HG03457 (cell line): ENCODE results near the gene ATXN7L1.

Source experiments
- ATAC-seq: cut with Tn5 transposase; IDR thresholded peaks from one replicate; pipeline ENCODE4 v1.9.1; 2021; ENCODE audit warnings: moderate number of reproducible peaks; ENCODE audit not compliant: unreplicated experiment

ATXN7L1 gene

GRCh38 chr7:105829681-105830322 lies 46.6 kb downstream of the ATXN7L1 start:
- ATAC-seq: no peak

- ATAC-seq: no peak
Measured at GRCh38 chr7:105828141-105828540, 48.3 kb downstream of the ATXN7L1 start.

DNA sequence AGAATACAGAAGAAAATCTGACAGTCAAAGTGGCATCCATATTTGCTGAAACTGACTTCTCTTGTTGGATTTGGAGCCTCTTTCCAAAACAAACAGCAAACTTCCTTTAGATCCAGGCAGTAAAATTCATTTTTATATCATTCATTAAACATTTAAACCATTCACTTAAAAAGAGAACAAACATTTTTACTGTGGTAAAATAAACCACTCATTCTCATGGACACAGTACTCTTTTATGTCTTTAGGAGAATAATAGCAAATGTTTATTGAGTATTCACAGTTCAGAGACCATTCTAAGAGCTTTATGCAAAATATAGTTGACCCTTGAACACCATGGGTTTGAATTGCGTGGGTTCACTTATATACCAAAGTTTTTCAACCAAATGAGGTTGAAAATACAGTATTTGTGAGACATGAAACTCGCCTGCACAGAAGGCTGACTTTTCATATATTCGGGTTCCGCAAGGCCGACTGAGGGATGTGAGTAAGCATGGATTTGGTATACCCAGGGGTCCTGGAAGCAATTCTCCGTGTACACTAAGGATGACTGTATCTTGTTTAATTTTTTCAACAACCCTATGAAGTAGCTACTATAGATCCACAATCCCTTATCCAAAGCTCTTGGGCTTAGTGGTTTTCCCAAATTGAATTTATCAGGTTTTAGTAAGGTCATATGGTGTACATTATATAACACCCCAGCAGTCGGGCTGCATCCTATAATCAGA lies 49.1 kb downstream of the ATXN7L1 start:
- ATAC-seq: no peak

DNA sequence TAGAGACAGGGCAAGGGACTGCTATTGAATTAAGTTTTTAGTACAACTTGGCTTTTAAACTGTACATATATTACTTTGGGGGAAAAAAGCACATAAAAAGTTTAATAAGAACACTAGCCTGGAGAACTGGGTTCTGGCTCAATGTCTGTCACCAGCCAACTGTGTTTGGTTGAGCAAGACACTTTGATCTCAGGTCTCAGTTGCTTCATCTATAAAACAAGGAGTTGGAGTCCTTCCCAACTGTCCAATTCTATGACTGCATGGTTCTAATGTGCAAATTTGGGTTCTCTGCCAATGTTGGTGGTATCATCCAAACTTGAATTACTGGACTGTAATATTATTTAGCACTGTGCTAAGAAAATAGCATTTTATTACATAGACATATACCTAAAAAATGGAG lies 50.3 kb downstream of the ATXN7L1 start:
- ATAC-seq: no peak

DNA sequence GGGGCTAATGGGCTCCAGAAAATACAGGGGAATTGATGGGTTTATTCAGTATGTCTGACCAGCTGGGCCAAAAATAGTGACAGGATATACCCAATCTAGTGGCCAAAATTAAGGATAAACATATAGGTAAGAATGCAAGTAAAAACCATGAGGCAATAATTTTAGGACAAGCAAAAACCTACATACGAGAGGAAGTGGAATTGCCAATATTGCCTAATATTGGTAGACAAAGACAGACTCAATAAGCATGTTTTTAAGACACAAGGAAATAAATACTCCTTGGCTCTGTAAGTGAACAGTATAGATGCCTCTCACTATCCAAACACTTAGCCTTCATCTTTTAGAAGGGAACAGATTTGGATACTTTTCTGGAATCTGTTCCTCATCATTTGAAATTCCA lies 51.0 kb downstream of the ATXN7L1 start:
- no peak for ATAC-seq

DNA sequence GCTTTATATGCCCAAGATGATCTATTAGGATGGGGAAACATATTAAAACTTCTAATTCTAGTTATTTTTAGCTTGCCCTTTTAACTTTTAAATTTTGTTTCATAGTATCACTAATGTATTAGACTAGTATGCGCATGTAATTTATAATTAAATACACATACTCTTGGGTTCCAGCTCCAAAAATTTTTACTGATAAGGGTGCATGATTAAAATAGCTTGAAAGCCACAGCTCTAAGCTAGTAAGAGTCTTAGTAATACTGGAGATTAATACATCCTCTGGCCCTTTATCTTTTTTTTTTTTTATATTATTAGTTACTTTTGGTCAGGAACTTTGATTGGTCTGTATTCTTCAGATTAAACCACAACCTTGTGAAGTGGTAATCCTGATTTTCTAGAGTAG lies 53.6 kb downstream of the ATXN7L1 start:
- no peak for ATAC-seq

GRCh38 chr7:105821527-105821926 lies 54.9 kb downstream of the ATXN7L1 start:
- no peak for ATAC-seq

DNA sequence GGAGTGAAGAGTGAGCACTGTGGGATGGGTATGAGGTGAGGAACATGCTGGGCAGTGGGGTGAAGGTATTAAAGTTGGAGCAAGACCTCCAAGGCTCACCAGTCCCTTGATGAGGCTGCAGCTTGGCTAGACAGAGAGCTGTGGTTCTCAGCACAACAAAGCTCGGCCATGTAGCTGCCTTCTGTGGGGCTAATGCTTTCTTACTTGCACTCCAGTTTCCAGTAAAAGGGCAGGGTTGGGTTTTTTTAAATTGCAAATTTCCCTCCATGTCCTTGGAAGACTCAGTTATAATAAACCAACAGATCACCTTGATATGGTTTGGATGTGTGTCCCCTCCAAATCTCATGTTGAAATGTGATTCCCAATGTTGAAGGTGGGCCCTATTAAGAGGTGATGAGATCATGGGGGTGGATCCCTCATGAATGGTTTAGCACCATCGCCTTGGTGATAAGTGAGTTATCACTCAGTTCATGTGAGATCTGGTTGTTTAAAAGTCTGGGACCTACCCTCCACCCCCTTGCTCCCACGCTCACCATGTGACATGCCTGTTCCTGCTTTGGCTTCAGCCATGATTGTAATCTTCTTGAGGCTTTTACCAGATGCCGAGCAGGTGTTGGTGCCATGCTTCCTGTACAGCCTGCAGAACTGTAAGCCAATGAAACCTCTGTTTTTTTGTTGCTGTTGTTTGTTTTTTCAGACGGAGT lies 55.9 kb downstream of the ATXN7L1 start:
- ATAC-seq: no peak

DNA sequence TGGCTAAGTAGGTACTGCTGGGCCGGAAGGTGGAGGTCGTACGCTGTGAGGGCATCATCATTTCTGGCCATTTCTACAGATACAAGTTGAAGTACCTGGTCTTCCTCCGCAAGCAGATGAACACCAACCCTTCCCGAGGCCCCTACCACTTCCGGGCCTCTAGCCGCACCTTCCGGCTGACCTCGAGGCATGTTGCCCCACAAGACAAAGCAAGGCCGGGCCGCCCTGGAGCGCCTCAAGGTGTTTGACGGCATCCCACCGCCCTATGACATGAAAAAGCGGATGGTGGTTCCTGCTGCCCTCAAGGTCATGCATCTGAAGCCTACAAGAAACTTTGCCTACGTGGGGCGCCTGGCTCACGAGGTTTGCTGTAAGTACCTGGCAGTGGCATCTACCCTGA lies 56.8 kb downstream of the ATXN7L1 start:
- no peak for ATAC-seq

DNA sequence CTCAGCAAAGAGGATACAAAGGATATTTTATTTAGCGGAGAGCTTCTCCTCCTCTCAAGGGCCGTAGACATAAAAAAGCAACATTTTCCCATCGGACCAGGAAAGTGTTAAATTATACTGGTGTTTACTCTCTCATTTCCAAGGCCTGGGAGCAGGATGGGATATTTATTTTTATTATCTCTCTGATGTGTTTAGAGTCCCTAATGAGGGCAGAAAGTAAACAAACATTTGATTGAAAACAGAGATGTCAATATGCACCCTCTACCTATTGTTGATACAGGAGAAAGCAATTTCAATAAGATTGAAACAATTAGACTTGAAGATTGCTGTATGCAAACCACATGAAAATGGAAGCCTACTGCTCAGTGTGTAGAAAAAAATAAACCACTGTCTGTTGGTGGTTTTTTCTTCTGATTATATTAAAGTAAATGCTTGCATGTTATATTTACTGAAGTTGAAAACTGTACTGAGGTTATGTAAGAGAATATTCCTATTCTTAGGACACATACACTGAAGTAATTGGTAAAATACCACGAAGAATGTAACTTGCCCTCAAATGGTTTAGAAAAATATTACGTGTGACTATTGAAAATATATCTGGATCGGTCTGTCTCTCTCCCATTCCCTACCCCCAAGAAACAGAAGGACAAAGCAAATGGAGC lies 59.3 kb downstream of the ATXN7L1 start:
- ATAC-seq: no peak

DNA sequence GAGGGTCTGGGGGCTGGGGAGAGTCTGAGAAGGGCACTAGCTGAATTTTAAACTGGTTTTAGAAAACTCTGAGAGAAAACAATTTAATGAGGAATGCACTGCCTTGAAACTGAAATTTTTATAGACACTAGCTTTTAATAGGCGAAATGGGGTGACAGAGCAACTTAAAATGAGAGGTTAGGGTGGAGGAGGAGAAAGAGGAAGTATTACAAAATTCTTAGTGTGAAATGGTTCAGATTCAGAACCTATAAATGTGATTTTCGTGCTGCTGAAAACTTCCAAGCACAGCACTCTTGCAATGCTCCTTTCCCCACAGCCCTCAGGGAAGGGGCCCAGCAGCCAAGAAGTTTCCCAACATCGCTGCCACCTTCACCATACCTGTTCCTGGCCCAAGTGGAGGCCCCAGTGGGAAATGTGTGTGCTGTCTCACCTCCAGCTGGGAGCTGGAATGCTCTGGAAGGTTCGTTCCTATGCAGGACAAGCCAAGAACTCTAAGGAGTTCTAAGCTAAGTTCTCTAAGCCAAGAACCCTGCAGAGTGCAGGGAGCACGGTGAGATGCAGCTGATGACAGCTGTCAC lies 60.0 kb downstream of the ATXN7L1 start:
- ATAC-seq: no peak

DNA sequence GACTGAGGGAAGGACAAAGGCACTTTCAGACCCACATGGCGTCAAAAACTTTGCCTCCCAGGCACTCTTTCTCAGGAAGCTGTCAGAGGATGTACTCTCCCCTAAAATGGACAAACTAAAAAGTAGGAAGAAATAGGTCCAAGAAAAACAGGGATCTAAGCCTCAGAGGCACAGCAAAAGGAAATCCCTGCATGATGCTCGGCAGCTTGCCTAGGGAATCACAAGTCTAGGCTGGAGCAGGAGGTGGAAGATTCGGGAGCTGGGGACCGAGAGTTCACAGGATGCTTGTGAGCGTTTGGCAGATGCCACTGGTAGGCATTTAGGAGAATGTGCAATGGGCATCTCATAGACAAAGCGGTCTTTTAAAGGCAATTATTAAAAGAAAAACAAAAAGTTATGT lies 60.8 kb downstream of the ATXN7L1 start:
- no peak for ATAC-seq

- no peak for ATAC-seq
Measured at GRCh38 chr7:105814481-105814880, 61.9 kb downstream of the ATXN7L1 start.

- no peak for ATAC-seq
Measured at GRCh38 chr7:105811189-105811847, 65.1 kb downstream of the ATXN7L1 start.

DNA sequence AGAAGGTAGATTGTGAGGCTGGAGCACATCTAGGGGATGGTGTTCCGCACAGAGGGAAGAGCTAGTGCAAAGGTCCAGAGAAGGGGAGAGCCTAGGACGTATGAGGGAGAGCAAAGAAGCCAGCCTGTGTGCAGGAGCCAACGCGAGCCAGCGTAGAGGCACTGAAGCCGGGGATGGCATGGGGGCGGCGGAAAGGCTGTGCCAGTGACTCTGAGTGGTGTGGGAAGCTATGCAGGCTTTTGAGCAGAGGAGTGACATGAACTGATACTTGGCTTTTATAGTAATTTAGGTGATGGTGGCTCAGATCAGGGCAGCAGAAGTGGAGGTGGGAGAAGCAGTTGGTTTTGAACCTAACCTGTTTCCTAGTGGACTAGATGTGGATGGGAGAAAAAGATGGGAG lies 65.8 kb downstream of the ATXN7L1 start:
- no peak for ATAC-seq

DNA sequence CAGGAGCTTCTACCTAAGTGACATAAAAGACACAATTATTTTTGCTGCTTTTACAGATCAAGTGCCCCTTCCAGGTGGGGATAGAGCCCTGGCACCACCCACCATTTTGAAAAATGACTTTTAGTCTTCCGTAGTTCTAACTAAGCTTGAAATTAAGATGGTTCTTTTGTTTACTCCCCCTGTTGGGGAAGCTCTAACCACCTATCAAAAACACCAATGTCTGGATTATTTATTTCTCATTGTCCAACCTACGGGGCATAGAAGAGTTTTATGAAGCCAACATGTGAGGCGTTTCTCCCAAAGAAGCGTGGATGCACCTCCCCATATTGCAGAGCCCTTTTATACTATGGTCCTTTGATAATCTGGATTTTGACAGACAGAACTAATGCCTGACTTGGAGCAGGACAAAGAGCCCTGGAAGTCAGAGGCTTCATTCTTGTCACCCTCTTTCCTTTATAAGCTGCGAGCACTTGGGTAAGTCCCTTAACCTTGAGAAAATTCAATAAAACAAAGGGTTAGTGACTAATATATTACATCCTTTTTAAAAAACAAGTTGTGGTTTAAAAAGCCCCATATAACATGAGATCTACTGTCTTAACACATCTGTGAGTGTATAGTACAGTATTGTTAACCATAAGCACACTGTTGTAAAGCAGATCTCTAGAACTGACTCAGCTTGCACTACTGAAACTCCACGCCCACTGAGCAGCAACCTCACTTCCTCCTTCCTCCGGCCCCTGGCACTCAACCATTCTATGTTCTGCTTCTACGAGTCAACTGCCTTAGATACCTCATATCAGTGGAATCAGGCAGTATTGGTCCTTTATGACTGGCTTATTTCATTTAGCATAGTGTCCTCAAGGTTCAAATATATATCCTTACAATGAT lies 67.5 kb downstream of the ATXN7L1 start:
- ATAC-seq: peak; percentile 94

- ATAC-seq: no peak
Measured at GRCh38 chr7:105808209-105808608, 68.2 kb downstream of the ATXN7L1 start.

GRCh38 chr7:105807448-105807762 lies 69.0 kb downstream of the ATXN7L1 start:
- ATAC-seq: no peak

GRCh38 chr7:105806592-105807447 lies 69.6 kb downstream of the ATXN7L1 start:
- ATAC-seq: no peak
